HG03196 (cell line): ENCODE results near the gene SPATA24.
"Not testable (repeated sequence)": the region's sequence is repeated elsewhere in the genome, so short reads cannot be mapped to it uniquely, and the experiment has no call there.

Experiments used
- ATAC-seq: cut with Tn5 transposase; IDR thresholded peaks from one replicate; pipeline ENCODE4 v1.9.1; 2021; ENCODE audit not compliant: unreplicated experiment

Gene SPATA24

GRCh38 chr5:139417214-139417613 is 13.3 kb upstream of the SPATA24 start:
- no peak for ATAC-seq

GRCh38 chr5:139416651-139417050 is 12.8 kb upstream of the SPATA24 start:
- ATAC-seq, result no peak

- no peak for ATAC-seq
These were observed 12.0 kb upstream of the SPATA24 start for GRCh38 chr5:139415869-139416268.

GRCh38 chr5:139415221-139415861 is 11.5 kb upstream of the SPATA24 start:
- ATAC-seq, result no peak

GRCh38 chr5:139414581-139415130 is 10.8 kb upstream of the SPATA24 start:
- no peak for ATAC-seq

- no peak for ATAC-seq
These were observed 10.1 kb upstream of the SPATA24 start for GRCh38 chr5:139413963-139414362.

GRCh38 chr5:139413153-139413552 is 9.3 kb upstream of the SPATA24 start:
- no peak for ATAC-seq

- ATAC-seq, result no peak
These were observed 7.3 kb upstream of the SPATA24 start for GRCh38 chr5:139410993-139411828.

- ATAC-seq, result no peak
These were observed 6.5 kb upstream of the SPATA24 start for GRCh38 chr5:139410121-139410992.

GRCh38 chr5:139409116-139409515 is 5.2 kb upstream of the SPATA24 start:
- ATAC-seq, result not testable (repeated sequence)

GRCh38 chr5:139408191-139408590 is 4.3 kb upstream of the SPATA24 start:
- ATAC-seq, result no peak

- ATAC-seq, result no peak
These were observed 3.6 kb upstream of the SPATA24 start for GRCh38 chr5:139407517-139407916.

GRCh38 chr5:139406963-139407362 is 3.1 kb upstream of the SPATA24 start:
- ATAC-seq, result no peak

- no peak for ATAC-seq
These were observed 573 bp upstream of the SPATA24 start for GRCh38 chr5:139404484-139404840.

- ATAC-seq, result no peak
These were observed 487 bp downstream of the SPATA24 start for GRCh38 chr5:139403418-139403786.

- ATAC-seq, result no peak
These were observed 1.2 kb downstream of the SPATA24 start for GRCh38 chr5:139402561-139403158.

GRCh38 chr5:139401546-139401945 is 2.3 kb downstream of the SPATA24 start:
- no peak for ATAC-seq

GRCh38 chr5:139399501-139400121 is 4.3 kb downstream of the SPATA24 start:
- ATAC-seq, result peak; percentile 34

- no peak for ATAC-seq
These were observed 6.0 kb downstream of the SPATA24 start for GRCh38 chr5:139397921-139398320.

GRCh38 chr5:139396691-139397090 is 7.2 kb downstream of the SPATA24 start:
- no peak for ATAC-seq
